Left ventricle myocardium inferior (tissue), 1 donor: ENCODE data around the gene PTGES3L. TPM values are rescaled to one million over a fixed set of nuclear protein-coding genes. Genes with fewer than 3 reads are reported as not detected.
"Not testable (repeated sequence)": the region's sequence is repeated elsewhere in the genome, so short reads cannot be mapped to it uniquely, and the experiment has no call there.

Experiments used
- DNase-seq: peaks from one replicate; pipeline ENCODE4 v3.0.0-alpha.2; 2020
- H3K27ac ChIP-seq: fragments of 200-600 bp; replicated peaks from 2 replicates; pipeline ENCODE4 v1.8.0; 2021
- H3K27me3 ChIP-seq: fragments of 200-600 bp; 2 replicates; pipeline ENCODE4 v1.8.0; 2021; ENCODE audit warnings: low read depth
- H3K36me3 ChIP-seq: fragments of 200-600 bp; 2 replicates; pipeline ENCODE4 v1.8.0; 2021
- H3K4me1 ChIP-seq: fragments of 200-600 bp; 2 replicates; pipeline ENCODE4 v1.8.0; 2021
- H3K4me3 ChIP-seq: fragments of 200-600 bp; 2 replicates; pipeline ENCODE4 v1.8.0; 2021; ENCODE audit warnings: mild to moderate bottlenecking, moderate library complexity
- H3K9me3 ChIP-seq: fragments of 200-600 bp; replicated peaks from 2 replicates; pipeline ENCODE4 v1.8.0; 2021
- intact Hi-C: fragments of 100-400 bp; cut with micrococcal nuclease; formaldehyde crosslinking; loops from one replicate; pipeline ENCODE4 v1.11.0; 2022
- total RNA-seq: library from RNA; stranded (reverse); fragmentation: NEBNext Ultra II Directional; extraction: Animal tissue kit (Norgen Biotek cat#: 25700); gene quantifications from one replicate; pipeline ENCODE4 v1.2.1, GENCODE V29; 2021
- TF ChIP-seq, protein P1 (sequence below): fragments of 200-600 bp; IDR thresholded peaks from 2 replicates; pipeline ENCODE4 v1.8.0; 2021; ENCODE audit warnings: antibody characterized with exemption, mild to moderate bottlenecking, borderline replicate concordance
- donor health status: DM: no; HTN: yes; CAD: no; lungs with severe emphysema.

PTGES3L gene
- total RNA-seq, 1 donor from 2014 or later, result 37.9 TPM

DNA sequence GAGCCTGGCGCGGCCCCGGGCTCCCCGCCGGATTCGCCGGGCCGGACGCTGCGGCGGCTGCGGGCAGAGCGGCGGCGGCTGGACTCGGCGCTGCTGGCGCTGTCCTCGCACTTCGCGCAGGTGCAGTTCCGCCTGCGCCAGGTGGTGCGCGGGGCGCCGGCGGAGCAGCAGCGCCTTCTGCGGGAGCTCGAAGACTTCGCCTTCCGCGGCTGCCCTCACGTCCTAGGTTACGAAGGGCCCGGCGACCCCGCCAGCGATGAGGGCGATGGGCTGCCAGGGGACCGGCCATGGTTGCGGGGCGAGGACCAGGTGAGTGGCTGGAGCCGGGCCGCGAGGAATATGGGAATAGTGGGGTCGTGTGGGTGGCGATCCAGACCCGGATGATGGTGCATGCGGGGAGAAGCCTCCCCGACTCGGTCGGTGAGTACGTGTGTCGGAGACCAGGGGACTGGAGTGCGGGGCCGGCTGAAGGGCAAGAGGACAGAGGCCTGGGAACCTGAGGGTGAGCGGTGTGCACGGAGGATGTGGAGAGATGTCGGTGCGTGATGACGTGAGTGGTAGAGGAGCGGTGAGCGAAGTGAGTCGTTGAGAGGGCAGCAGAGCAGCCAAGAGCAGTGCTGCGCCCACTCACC is 1.0 kb upstream of the PTGES3L start:
- peak; percentile 24 for DNase-seq
- intact Hi-C loops, result no loop called here

DNA sequence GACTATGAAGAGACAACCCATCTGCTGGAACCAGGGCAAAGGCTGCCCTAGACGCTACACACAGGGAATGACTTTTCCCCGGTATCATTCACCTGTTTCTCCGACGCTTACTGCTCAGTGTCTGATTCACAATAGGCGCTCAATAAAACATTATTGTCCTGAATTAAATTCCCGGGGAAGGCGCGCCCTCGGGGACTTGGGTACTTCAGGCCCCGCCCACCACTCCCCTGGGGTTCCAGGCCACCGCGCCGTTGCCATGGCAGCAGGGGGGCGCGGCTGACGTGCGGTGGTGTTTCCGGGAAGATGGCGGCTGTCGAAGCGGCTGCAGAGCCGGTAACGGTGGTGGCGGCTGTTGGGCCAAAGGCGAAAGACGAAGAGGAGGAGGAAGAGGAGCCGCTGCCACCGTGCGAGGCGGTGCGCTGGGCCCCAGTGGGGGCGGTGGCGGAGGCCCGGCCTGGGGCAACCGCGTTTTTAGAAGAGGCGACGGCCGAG is 440 bp upstream of the PTGES3L start, which contains the start of gene RUNDC1:
Gene RUNDC1 (plus strand): TSS at position 292 of the 492 bp plus-strand sequence. CDS start 12 bp downstream, at position 304.
- TF ChIP-seq, protein P1, sequence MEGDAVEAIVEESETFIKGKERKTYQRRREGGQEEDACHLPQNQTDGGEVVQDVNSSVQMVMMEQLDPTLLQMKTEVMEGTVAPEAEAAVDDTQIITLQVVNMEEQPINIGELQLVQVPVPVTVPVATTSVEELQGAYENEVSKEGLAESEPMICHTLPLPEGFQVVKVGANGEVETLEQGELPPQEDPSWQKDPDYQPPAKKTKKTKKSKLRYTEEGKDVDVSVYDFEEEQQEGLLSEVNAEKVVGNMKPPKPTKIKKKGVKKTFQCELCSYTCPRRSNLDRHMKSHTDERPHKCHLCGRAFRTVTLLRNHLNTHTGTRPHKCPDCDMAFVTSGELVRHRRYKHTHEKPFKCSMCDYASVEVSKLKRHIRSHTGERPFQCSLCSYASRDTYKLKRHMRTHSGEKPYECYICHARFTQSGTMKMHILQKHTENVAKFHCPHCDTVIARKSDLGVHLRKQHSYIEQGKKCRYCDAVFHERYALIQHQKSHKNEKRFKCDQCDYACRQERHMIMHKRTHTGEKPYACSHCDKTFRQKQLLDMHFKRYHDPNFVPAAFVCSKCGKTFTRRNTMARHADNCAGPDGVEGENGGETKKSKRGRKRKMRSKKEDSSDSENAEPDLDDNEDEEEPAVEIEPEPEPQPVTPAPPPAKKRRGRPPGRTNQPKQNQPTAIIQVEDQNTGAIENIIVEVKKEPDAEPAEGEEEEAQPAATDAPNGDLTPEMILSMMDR, result no peak
- peak; percentile 95 for DNase-seq
- Histone ChIP-seq H3K9me3 (no peaks in the 10 kb centered on the region), H3K27ac (peak within 1 kb of the TSS; percentile 89), H3K36me3 (peaks cover 5% of the 10 kb centered on the region), H3K27me3 (no peaks in the 10 kb centered on the region), H3K4me3 (peak within 1 kb of the TSS; percentile 83), H3K4me1 (peaks cover 38% of the 10 kb centered on the region)
- intact Hi-C loops, result no loop called here

More for the DNA sequence above, 1.0 kb upstream of the PTGES3L start:
- TF ChIP-seq, protein P1, result peak; percentile 13
- peak overlapping the region; percentile 89 for H3K27ac ChIP-seq
- no peaks in the 10 kb centered on the region for H3K9me3 ChIP-seq
- H3K4me3 ChIP-seq, result peak overlapping the region; percentile 83
- peaks cover 38% of the 10 kb centered on the region for H3K4me1 ChIP-seq
- no peaks in the 10 kb centered on the region for H3K27me3 ChIP-seq
- H3K36me3 ChIP-seq, result peaks cover 9% of the 10 kb centered on the region

DNA sequence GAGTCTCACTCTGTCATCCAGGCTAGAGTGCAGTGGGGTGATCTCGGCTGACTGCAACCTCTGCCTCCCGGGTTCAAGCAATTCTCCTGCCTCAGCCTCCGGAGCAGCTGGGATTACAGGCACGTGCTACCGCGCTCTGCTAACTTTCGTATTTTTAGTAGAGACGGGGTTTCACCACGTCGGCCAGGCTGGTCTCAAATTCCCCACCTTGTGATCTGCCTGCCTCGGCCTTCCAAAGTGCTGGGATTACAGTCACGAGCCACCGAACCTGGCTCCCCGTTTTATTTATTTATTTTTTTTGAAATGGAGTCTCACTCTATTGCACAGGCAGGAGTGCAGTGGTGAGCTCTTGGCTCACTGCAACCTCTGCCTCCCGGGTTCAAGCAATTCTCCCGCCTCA is 4.2 kb downstream of the PTGES3L start:
- H3K27ac ChIP-seq, DNase-seq, H3K27me3 ChIP-seq, H3K36me3 ChIP-seq, H3K4me3 ChIP-seq, H3K9me3 ChIP-seq, intact Hi-C loops: not testable (repeated sequence)
- H3K4me1 ChIP-seq, result peaks cover 17% of the 10 kb centered on the region

DNA sequence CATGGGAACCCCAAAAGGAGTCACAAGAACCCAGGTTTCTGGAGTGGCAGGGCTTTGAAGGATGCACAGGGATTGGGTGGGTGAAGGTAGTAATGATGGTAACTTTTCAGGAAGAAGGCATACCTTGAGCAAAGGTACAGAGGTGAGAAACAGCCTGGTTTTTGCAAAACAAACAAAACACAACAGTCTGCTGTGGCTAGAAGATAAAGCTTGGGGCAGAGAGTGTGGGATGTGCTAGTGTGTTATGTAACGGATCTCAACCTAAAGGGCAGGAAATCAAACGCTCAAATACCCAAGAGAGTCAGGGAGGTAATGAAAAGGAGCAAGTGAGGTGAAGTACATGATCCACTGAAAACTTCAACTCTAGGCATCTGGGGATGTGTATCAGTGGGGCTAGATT is 4.6 kb downstream of the PTGES3L start:
- Histone ChIP-seq H3K27ac (no peak overlapping the region), H3K36me3 (no peaks in the 10 kb centered on the region), H3K4me3 (no peak overlapping the region), H3K4me1 (peaks cover 14% of the 10 kb centered on the region), H3K9me3 (no peaks in the 10 kb centered on the region), H3K27me3 (no peaks in the 10 kb centered on the region)
- TF ChIP-seq, protein P1, result no peak
- no peak for DNase-seq
- intact Hi-C loops, result no loop called here

DNA sequence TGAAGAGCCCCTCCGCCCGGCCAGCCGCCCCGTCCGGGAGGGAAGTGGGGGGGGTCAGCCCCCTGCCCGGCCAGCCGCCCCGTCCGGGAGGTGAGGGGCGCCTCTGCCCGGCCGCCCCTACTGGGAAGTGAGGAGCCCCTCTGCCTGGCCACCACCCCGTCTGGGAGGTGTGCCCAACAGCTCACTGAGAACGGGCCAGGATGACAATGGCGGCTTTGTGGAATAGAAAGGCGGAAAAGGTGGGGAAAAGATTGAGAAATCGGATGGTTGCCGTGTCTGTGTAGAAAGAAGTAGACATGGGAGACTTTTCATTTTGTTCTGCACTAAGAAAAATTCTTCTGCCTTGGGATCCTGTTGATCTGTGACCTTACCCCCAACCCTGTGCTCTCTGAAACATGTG is 6.6 kb downstream of the PTGES3L start:
- H3K9me3 ChIP-seq, H3K27ac ChIP-seq, H3K4me3 ChIP-seq, H3K36me3 ChIP-seq, DNase-seq, intact Hi-C loops, H3K4me1 ChIP-seq, H3K27me3 ChIP-seq: not testable (repeated sequence)

DNA sequence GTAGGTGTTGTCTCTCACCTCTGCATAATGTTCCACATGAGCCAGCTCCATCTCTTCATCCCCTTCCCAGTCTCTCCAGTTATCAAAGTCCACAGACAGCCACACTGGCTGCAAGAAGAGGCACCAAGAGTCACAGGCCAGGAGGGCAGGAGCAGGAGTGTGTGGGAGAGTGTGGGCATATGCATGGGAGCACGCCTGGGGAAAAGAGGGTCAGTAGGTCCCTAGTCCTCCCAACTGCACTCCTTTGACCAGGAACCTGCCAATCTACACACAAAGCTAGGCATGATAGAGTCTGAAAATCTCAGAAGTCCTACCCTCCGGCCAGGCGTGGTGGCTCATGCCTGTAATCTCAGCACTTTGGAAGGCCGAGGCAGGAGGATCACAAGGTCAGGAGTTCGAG is 8.3 kb downstream of the PTGES3L start:
- TF ChIP-seq, protein P1, result no peak
- no peaks in the 10 kb centered on the region for H3K4me1 ChIP-seq
- H3K4me3 ChIP-seq, result no peak overlapping the region
- H3K9me3 ChIP-seq, result no peaks in the 10 kb centered on the region
- no peak for DNase-seq
- intact Hi-C loops, result no loop called here
- H3K27me3 ChIP-seq, result no peaks in the 10 kb centered on the region
- H3K36me3 ChIP-seq, result no peaks in the 10 kb centered on the region
- H3K27ac ChIP-seq, result no peak overlapping the region
